ENCODE data around the gene STK32B. TPM values are rescaled to one million over a fixed set of nuclear protein-coding genes. Genes with fewer than 3 reads are reported as not detected.

Gene STK32B
- total and polyA plus RNA-seq, 2 of the 8 experiments (the other 6 are each of a cell fraction or from before 2014, with no cell fraction given): 2.3 to 2.5 TPM

GRCh38 chr4:5052726-5053425 lies 1.6 kb downstream of the STK32B start:
- Histone ChIP-seq H2AK5ac (ENCODE audit: low read depth, low read length) (no peak overlapping the region), H3K79me1 (ENCODE audit: low read depth, low read length) (no peaks in the 10 kb centered on the region), H2BK5ac (ENCODE audit: low read depth, low read length) (no peak overlapping the region), H2BK20ac (ENCODE audit: low read length) (no peak overlapping the region), H2BK15ac (ENCODE audit: low read length) (0 out of 2 replicates have a peak overlapping the region, but pooled peaks have one; percentile 53), H3K23ac (ENCODE audit: insufficient read length) (no peak overlapping the region), H4K20me1 (replicated peaks in 1 of 2; ENCODE audit: control insufficient read depth in 1 of 2, insufficient read depth in 2 of 2, low read length in 2 of 2) (peaks cover 3 to 4% of the 10 kb centered on the region in 2 experiments), H4K5ac (ENCODE audit: insufficient read length, low read depth, low read length) (no peak overlapping the region), H4K8ac (ENCODE audit: extremely low read depth, insufficient read depth, low read length) (no peak overlapping the region), H3K18ac (ENCODE audit: extremely low read depth, low read length) (no peak overlapping the region; the same call in 1 of the 2 replicates), H2BK12ac (ENCODE audit: low read depth, low read length) (0 out of 2 replicates have a peak overlapping the region, but pooled peaks have one; percentile 63), H3K56ac (replicated peaks; ENCODE audit: insufficient read length, low read depth, low read length) (no peak overlapping the region), H2AFZ (ENCODE audit: low read length) (no peak overlapping the region), H3K4me1 (replicated peaks in 1 of 4; ENCODE audit: control insufficient read depth in 3 of 4, insufficient read depth in 4 of 4, low read length in 3 of 4) (peaks cover 0 to 7% (median 5%) of the 10 kb centered on the region in 4 experiments; a peak in 5 of 7 replicates), H4K91ac (replicated peaks; ENCODE audit: insufficient read length, low read length) (no peak overlapping the region), H3K4me2 (ENCODE audit: insufficient read depth in 1 of 2, low read depth in 2 of 2, low read length in 2 of 2) (peak overlapping the region; percentile 62 to 97; a peak in 2 of 4 replicates), H3K9ac (replicated peaks in 1 of 4; ENCODE audit: extremely low read depth in 1 of 4, low read depth in 3 of 4, low read length in 3 of 4) (no peak overlapping the region), H2BK120ac (replicated peaks; ENCODE audit: low read depth, low read length) (no peak overlapping the region), H3K79me2 (ENCODE audit: control insufficient read depth in 1 of 2, insufficient read depth in 2 of 2, low read length in 2 of 2) (no peaks in the 10 kb centered on the region), H3K27me3 (replicated peaks in 1 of 4; ENCODE audit: control insufficient read depth in 3 of 4, extremely low read depth in 1 of 4, insufficient read depth in 3 of 4, low read length in 3 of 4) (peaks cover 15 to 35% (median 24%) of the 10 kb centered on the region in 4 experiments), H3K36me3 (ENCODE audit: control insufficient read depth in 2 of 4, insufficient read depth in 4 of 4, low read length in 3 of 4) (no peaks in the 10 kb centered on the region), H3K4me3 (ENCODE audit: extremely low read depth in 1 of 4, insufficient read depth in 2 of 4, low read depth in 3 of 4, low read length in 4 of 4) (peak overlapping the region in 2 of 4 experiments; percentile 63 to 70; a peak in 1 of 8 replicates), H3K23me2 (ENCODE audit: low read depth, low read length) (peaks cover 13% of the 10 kb centered on the region; the same call in 1 of the 2 replicates), H3K4ac (replicated peaks; ENCODE audit: insufficient read length, low read depth, low read length) (no peak overlapping the region), H3K9me3 (ENCODE audit: insufficient read depth in 2 of 2, low read depth in 1 of 2, low read length in 1 of 2) (no peaks in the 10 kb centered on the region), H3K27ac (ENCODE audit: low read depth, low read length) (no peak overlapping the region), H3K14ac (ENCODE audit: insufficient read length) (no peak overlapping the region)
- ChIA-PET CTCF (ENCODE audit: partially characterized antibody) (interaction anchor here (0.8 to 3.3 kb wide), 9 partner anchors 10 to 406 kb away, joined by 3 to 15 read pairs (median 5); no protein-coding TSS in a partner anchor), POLR2A (ENCODE audit: partially characterized antibody) (interaction anchor here (0.6 to 0.9 kb wide), 2 partner anchors 9 to 144 kb away, joined by 3 read pairs; no protein-coding TSS in a partner anchor)
- TF ChIP-seq, protein P1, sequence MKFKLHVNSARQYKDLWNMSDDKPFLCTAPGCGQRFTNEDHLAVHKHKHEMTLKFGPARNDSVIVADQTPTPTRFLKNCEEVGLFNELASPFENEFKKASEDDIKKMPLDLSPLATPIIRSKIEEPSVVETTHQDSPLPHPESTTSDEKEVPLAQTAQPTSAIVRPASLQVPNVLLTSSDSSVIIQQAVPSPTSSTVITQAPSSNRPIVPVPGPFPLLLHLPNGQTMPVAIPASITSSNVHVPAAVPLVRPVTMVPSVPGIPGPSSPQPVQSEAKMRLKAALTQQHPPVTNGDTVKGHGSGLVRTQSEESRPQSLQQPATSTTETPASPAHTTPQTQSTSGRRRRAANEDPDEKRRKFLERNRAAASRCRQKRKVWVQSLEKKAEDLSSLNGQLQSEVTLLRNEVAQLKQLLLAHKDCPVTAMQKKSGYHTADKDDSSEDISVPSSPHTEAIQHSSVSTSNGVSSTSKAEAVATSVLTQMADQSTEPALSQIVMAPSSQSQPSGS (IDR thresholded peaks at IDR 0.05; ENCODE audit: low read length): no peak
- no peak for TF ChIP-seq BCL11A (IDR thresholded peaks at IDR 0.05; ENCODE audit: low read depth in 2 of 2, low read length in 2 of 2)
- no peak for TF ChIP-seq SIN3A (conservative IDR thresholded peaks at IDR 0.05 in 1 of 2, IDR thresholded peaks at IDR 0.05 in 1 of 2; ENCODE audit: low read depth in 1 of 2, low read length in 2 of 2)
- no peak for TF ChIP-seq POU5F1 (IDR thresholded peaks at IDR 0.05; ENCODE audit: low read depth, low read length)
- no peak for TF ChIP-seq FOSL1 (IDR thresholded peaks at IDR 0.05; ENCODE audit: insufficient read depth, low read depth, low read length)
- no peak for TF ChIP-seq RFX5 (IDR thresholded peaks at IDR 0.05; ENCODE audit: borderline replicate concordance, low read depth, low read length)
- no peak for TF ChIP-seq KDM5A (IDR thresholded peaks at IDR 0.05; ENCODE audit: low read length)
- WGBS, 2 experiments (ENCODE audit: extremely low coverage in 1 of 2, insufficient coverage in 1 of 2, insufficient read length in 1 of 2, insufficient replicate concordance in 2 of 2, low coverage in 1 of 2, low lambda C conversion rate in 2 of 2, missing lambda C conversion rate in 1 of 2): 66% methylated on average over 6 of the region's 6 CpGs; no CpG with 5 or more reads in 1 of the 2 experiments
- DNase-seq (ENCODE audit: low read depth in 1 of 2, low spot score in 2 of 2): no peak
- FAIRE-seq: no peak

Measured in H1 (cell line).